Endothelial cell of umbilical vein (primary cell): ENCODE data around the gene CBLB. TPM values are rescaled to one million over a fixed set of nuclear protein-coding genes. Genes with fewer than 3 reads are reported as not detected.

Experiments used
- BruUV-seq: library from RNA; stranded (reverse); fragments of 400-500 nt; replicated peaks from 2 replicates; lab custom pipeline; 2021; lab: Mats Ljungman, UMichigan
- CTCF ChIA-PET: fragments of 300-600, 350-600 bp; sonication (Branson Sonifier 250); formaldehyde crosslinking; loops from one replicate; lab custom pipeline; 2021; ENCODE audit warnings: antibody characterized with exemption, inconsistent platforms; lab: Charles Lee
- POLR2A ChIA-PET: fragments of 300-600, 350-600 bp; sonication (Branson Sonifier 250); formaldehyde crosslinking; loops from one replicate; lab custom pipeline; 2021; ENCODE audit warnings: antibody characterized with exemption, inconsistent platforms; lab: Charles Lee
- DNase-seq: peaks from one replicate; pipeline ENCODE4 v3.0.0-alpha.2; 2011; ENCODE audit warnings: low read depth, low spot score
- FAIRE-seq: peaks from 2 replicates; lab custom pipeline; 2011; peaks lifted over from hg19 to GRCh38; lab: Jason Lieb, UNC
- H2AFZ ChIP-seq: 2 replicates; pipeline ENCODE4 v1.6.0; 2012; ENCODE audit warnings: low read depth, low read length, control low read depth, inconsistent platforms
- H3K27ac ChIP-seq: 2 replicates; pipeline ENCODE4 v1.5.1; 2011; ENCODE audit warnings: low read depth, mild to moderate bottlenecking, control low read depth, low read length, moderate library complexity; ENCODE audit not compliant: insufficient read depth
- H3K27me3 ChIP-seq, 2 experiments: 2 replicates each; pipeline versions ENCODE4 v1.6.0 to v1.6.1; 2011; ENCODE audit warnings: low read length in 2 of 2, mixed read lengths in 1 of 2; ENCODE audit not compliant: control insufficient read depth in 2 of 2, insufficient read depth in 2 of 2
- H3K36me3 ChIP-seq, 2 experiments: 2 replicates in 1 of 2; 3 replicates in 1 of 2; pipeline ENCODE4 v1.5.1; 2011; ENCODE audit warnings: low read length in 2 of 2, mild to moderate bottlenecking in 1 of 2, moderate library complexity in 1 of 2; ENCODE audit not compliant: control insufficient read depth in 2 of 2, insufficient read depth in 2 of 2; ENCODE audit errors: extremely low read depth in 1 of 2
- H3K4me1 ChIP-seq: 3 replicates; pipeline ENCODE4 v1.5.1; 2011; ENCODE audit warnings: mild to moderate bottlenecking, low read length; ENCODE audit not compliant: control insufficient read depth, insufficient read depth; ENCODE audit errors: extremely low read depth
- H3K4me2 ChIP-seq: 2 replicates; pipeline ENCODE4 v1.6.1; 2011; ENCODE audit warnings: low read length, control low read depth, mixed read lengths; ENCODE audit not compliant: insufficient read depth
- H3K4me3 ChIP-seq, 3 experiments: fragments of 200-600 bp in 1 of 3; sonication (generic), shearing (Covaris generic) in 1 of 3; replicated peaks in 1 of 3; 2 replicates each; pipeline ENCODE4 v1.5.1; 2011 to 2016; ENCODE audit warnings: control low read depth in 3 of 3, low read length in 3 of 3, mild to moderate bottlenecking in 2 of 3, inconsistent platforms in 1 of 3, low read depth in 1 of 3, moderate library complexity in 1 of 3; ENCODE audit not compliant: insufficient read depth in 1 of 3
- H3K79me2 ChIP-seq: 2 replicates; pipeline ENCODE4 v1.6.0; 2012; ENCODE audit warnings: low read length, inconsistent platforms; ENCODE audit not compliant: control insufficient read depth, insufficient read depth
- H3K9ac ChIP-seq: replicated peaks from 2 replicates; pipeline ENCODE3; 2011; ENCODE audit warnings: low read length, control low read depth; ENCODE audit not compliant: insufficient read depth; ENCODE audit errors: extremely low read depth
- H3K9me1 ChIP-seq: replicated peaks from 3 replicates; pipeline ENCODE4 v1.6.0; 2011; ENCODE audit warnings: mild to moderate bottlenecking, low read length; ENCODE audit not compliant: control insufficient read depth, insufficient read depth; ENCODE audit errors: extremely low read depth
- H3K9me3 ChIP-seq: replicated peaks from 2 replicates; pipeline ENCODE4 v1.5.1; 2012; ENCODE audit warnings: low read length, inconsistent platforms; ENCODE audit not compliant: control insufficient read depth, insufficient read depth
- H4K20me1 ChIP-seq: replicated peaks from 2 replicates; pipeline ENCODE3; 2011; ENCODE audit warnings: mild to moderate bottlenecking, low read length; ENCODE audit not compliant: control insufficient read depth, insufficient read depth; ENCODE audit errors: extremely low read depth
- CTCF ChIP-seq, 2 donors: IDR thresholded peaks; 1 replicate in 1 of 2; 2 replicates in 1 of 2; pipeline ENCODE4 v1.5.1; 2011; ENCODE audit warnings: low read length in 2 of 2, mild to moderate bottlenecking in 2 of 2, moderate library complexity in 2 of 2, control low read depth in 1 of 2, inconsistent platforms in 1 of 2, low read depth in 1 of 2; ENCODE audit not compliant: insufficient read depth in 1 of 2; ENCODE audit errors: extremely low read depth in 1 of 2
- EZH2 ChIP-seq: IDR thresholded peaks from 2 replicates; pipeline ENCODE4 v1.6.1; 2012; ENCODE audit warnings: borderline replicate concordance, low read depth, mild to moderate bottlenecking, moderate library complexity, low read length, inconsistent platforms; ENCODE audit not compliant: severe bottlenecking
- FOS ChIP-seq: IDR thresholded peaks from 2 replicates; pipeline ENCODE4 v1.6.1; 2011; ENCODE audit warnings: mild to moderate bottlenecking, low read length, moderate library complexity, borderline replicate concordance; ENCODE audit not compliant: insufficient read depth
- GATA2 ChIP-seq: IDR thresholded peaks from 2 replicates; pipeline ENCODE4 v1.7.0; 2011; ENCODE audit warnings: low read depth, mild to moderate bottlenecking, moderate library complexity, mixed read lengths, low read length; ENCODE audit not compliant: insufficient read length, insufficient read depth
- JUN ChIP-seq: IDR thresholded peaks from 2 replicates; pipeline ENCODE4 v1.6.1; 2011; ENCODE audit warnings: borderline replicate concordance, low read depth; ENCODE audit not compliant: insufficient read length, insufficient read depth
- MAX ChIP-seq: IDR thresholded peaks from 2 replicates; pipeline ENCODE4 v1.6.1; 2011; ENCODE audit not compliant: insufficient read depth, insufficient read length
- MYC ChIP-seq: IDR thresholded peaks from one replicate; pipeline ENCODE4 v1.6.1; 2011; ENCODE audit warnings: mild to moderate bottlenecking, low read depth, low read length
- POLR2A ChIP-seq: IDR thresholded peaks from 2 replicates; pipeline ENCODE4 v1.6.1; 2012; ENCODE audit warnings: low read depth, mild to moderate bottlenecking, control low read depth, low read length
- POLR2AphosphoS5 ChIP-seq: IDR thresholded peaks from 2 replicates; pipeline ENCODE4 v1.6.1; 2012; ENCODE audit warnings: low read depth, mild to moderate bottlenecking, control low read depth, low read length, moderate library complexity; ENCODE audit not compliant: insufficient read depth
- dilution Hi-C: fragments of 300-500 bp; cut with MboI; formaldehyde crosslinking; loops from one replicate; pipeline ENCODE4 v1.15.0; 2019; ENCODE audit warnings: low sequenced_read_pairs; ENCODE audit not compliant: extremely low pct_ligation_motif_present
- intact Hi-C: fragments of 100-400 bp; cut with micrococcal nuclease; formaldehyde crosslinking; loops from one replicate; pipeline ENCODE4 v1.10.0; 2022
- polyA plus RNA-seq, 4 experiments: library from polyadenylated mRNA; depleted of rRNA in 3 of 4; stranded (reverse) in 3 of 4; unstranded in 1 of 4; fragments of >200 nt; gene quantifications; 2 replicates each; pipeline versions ENCODE4 v1.2.1 to v1.2.3, GENCODE V29; 2011 to 2012; ENCODE audit warnings: missing spikeins in 1 of 4
- total RNA-seq: library from RNA; stranded (reverse); gene quantifications from 2 replicates; pipeline ENCODE4 v1.2.3, GENCODE V29; 2021

CBLB gene
- total and polyA plus RNA-seq, 2 donors (not counting 3 experiments of a cell fraction or from before 2014, with no cell fraction given), result 17.8 to 39.6 TPM

GRCh38 chr3:105863608-105864007 lies 5.2 kb downstream of the CBLB start:
- peaks cover 50% of the 10 kb centered on the region for H3K4me1 ChIP-seq
- no peak for DNase-seq
- BruUV-seq, result no TSS peak
- TF ChIP-seq POLR2AphosphoS5, result no peak
- TF ChIP-seq POLR2A, result no peak
- no peak for TF ChIP-seq EZH2
- no peak for TF ChIP-seq CTCF (IDR thresholded peaks at IDR 0.05; ENCODE audit: extremely low read depth in 1 of 2, insufficient read depth in 1 of 2, low read depth in 1 of 2, low read length in 2 of 2)
- no peak for TF ChIP-seq JUN
- FAIRE-seq, result no peak
- intact Hi-C loops (loop anchor here (10.0 kb wide), 2 partner anchors 499 to 1201 kb away; partner anchors contain the start of gene ALCAM), dilution Hi-C loops (no loop called here)
- CTCF ChIA-PET, result no interaction called here
- POLR2A ChIA-PET, result no interaction called here
- no peak overlapping the region for H3K27ac ChIP-seq
- H3K79me2 ChIP-seq, result peaks cover 57% of the 10 kb centered on the region
- H3K4me2 ChIP-seq, result peak overlapping the region; percentile 97
- H3K27me3 ChIP-seq, result no peaks in the 10 kb centered on the region
- H3K4me3 ChIP-seq, result no peak overlapping the region
- H2AFZ ChIP-seq, result no peak overlapping the region
- H3K9me3 ChIP-seq, result no peaks in the 10 kb centered on the region
- H4K20me1 ChIP-seq, result no peaks in the 10 kb centered on the region
- no peaks in the 10 kb centered on the region for H3K9me1 ChIP-seq
- H3K9ac ChIP-seq, result no peak overlapping the region
- H3K36me3 ChIP-seq, result peaks cover 0 to 4% of the 10 kb centered on the region in 2 experiments

GRCh38 chr3:105862217-105862616 lies 6.6 kb downstream of the CBLB start:
- H2AFZ ChIP-seq, result no peak overlapping the region
- no peaks in the 10 kb centered on the region for H3K9me1 ChIP-seq
- peaks cover 0 to 4% of the 10 kb centered on the region in 2 experiments for H3K36me3 ChIP-seq
- POLR2A ChIA-PET, result no interaction called here
- BruUV-seq, result no TSS peak
- dilution Hi-C loops (no loop called here), intact Hi-C loops (loop anchor here (10.0 kb wide), 2 partner anchors 497 to 1203 kb away; partner anchors contain the start of gene ALCAM)
- no peaks in the 10 kb centered on the region for H3K9me3 ChIP-seq
- H3K4me3 ChIP-seq, result no peak overlapping the region
- no peak overlapping the region for H3K27ac ChIP-seq
- H3K4me2 ChIP-seq, result no peak overlapping the region
- TF ChIP-seq CTCF (IDR thresholded peaks at IDR 0.05; ENCODE audit: extremely low read depth in 1 of 2, insufficient read depth in 1 of 2, low read depth in 1 of 2, low read length in 2 of 2) (no peak), GATA2 (no peak), POLR2A (no peak), MYC (no peak), EZH2 (no peak), FOS (no peak), MAX (no peak), JUN (no peak), POLR2AphosphoS5 (no peak)
- DNase-seq (no peak), FAIRE-seq (no peak)
- H3K4me1 ChIP-seq, result peaks cover 50% of the 10 kb centered on the region
- no peaks in the 10 kb centered on the region for H4K20me1 ChIP-seq
- no peaks in the 10 kb centered on the region for H3K27me3 ChIP-seq
- H3K79me2 ChIP-seq, result peaks cover 58% of the 10 kb centered on the region
- CTCF ChIA-PET, result no interaction called here
- no peak overlapping the region for H3K9ac ChIP-seq
